ENCODE data around the gene RALBP1.

- no peak for TF ChIP-seq BHLHE40 (IDR thresholded peaks at IDR 0.05; ENCODE audit: borderline replicate concordance)
- no peak for TF ChIP-seq NFRKB (IDR thresholded peaks at IDR 0.05)
- no peak for TF ChIP-seq FOXM1 (IDR thresholded peaks at IDR 0.05; ENCODE audit: borderline replicate concordance)
- TF ChIP-seq ZNF384 (IDR thresholded peaks at IDR 0.05) = no peak
- no peak for TF ChIP-seq SUZ12 (IDR thresholded peaks at IDR 0.05)
- TF ChIP-seq ELF4 (IDR thresholded peaks at IDR 0.05) = no peak
- no peak for TF ChIP-seq SP1 (IDR thresholded peaks at IDR 0.05)
- no peak for TF ChIP-seq TARDBP (IDR thresholded peaks at IDR 0.05)
- no peak for TF ChIP-seq ARNT (IDR thresholded peaks at IDR 0.05)
- TF ChIP-seq CTBP1 (IDR thresholded peaks at IDR 0.05; ENCODE audit: borderline replicate concordance) = no peak
- no peak for TF ChIP-seq LEF1 (IDR thresholded peaks at IDR 0.05; ENCODE audit: borderline replicate concordance)
- no peak for TF ChIP-seq HDGF (IDR thresholded peaks at IDR 0.05; ENCODE audit: borderline replicate concordance)
- TF ChIP-seq FOXK2 (IDR thresholded peaks at IDR 0.05) = no peak
Observed at GRCh38 chr18:9495465-9495864, 20.2 kb downstream of the RALBP1 start.
